H9 (cell line): ENCODE results near the gene RTF2. TPM values are rescaled to one million over a fixed set of nuclear protein-coding genes. Genes with fewer than 3 reads are reported as not detected.

Experiments
- DNase-seq: peaks from one replicate; pipeline ENCODE4 v3.0.0-alpha.2; 2017
- H2AFZ ChIP-seq: one replicate; pipeline ENCODE4 v1.6.1; 2013; ENCODE audit warnings: mild to moderate bottlenecking, low read length, control low read depth, moderate library complexity
- H2AK5ac ChIP-seq: 2 replicates; pipeline ENCODE4 v1.6.1; 2013; ENCODE audit warnings: low read length, control low read depth, mixed read lengths; ENCODE audit not compliant: insufficient read length
- H2BK120ac ChIP-seq: one replicate; pipeline ENCODE4 v1.6.1; 2013; ENCODE audit warnings: low read depth, mild to moderate bottlenecking, low read length, control low read depth, inconsistent platforms; ENCODE audit not compliant: poor library complexity, severe bottlenecking
- H2BK12ac ChIP-seq: 2 replicates; pipeline ENCODE4 v1.6.1; 2013; ENCODE audit warnings: low read length, control low read depth, mixed read lengths, low read depth; ENCODE audit not compliant: insufficient read length
- H2BK15ac ChIP-seq: 2 replicates; pipeline ENCODE4 v1.6.1; 2013; ENCODE audit warnings: low read depth, low read length, control low read depth
- H2BK20ac ChIP-seq: one replicate; pipeline ENCODE4 v1.6.1; 2013; ENCODE audit warnings: low read depth, mild to moderate bottlenecking, low read length, control low read depth, inconsistent platforms; ENCODE audit not compliant: poor library complexity, severe bottlenecking
- H2BK5ac ChIP-seq: 2 replicates; pipeline ENCODE4 v1.6.1; 2013; ENCODE audit warnings: low read length, control low read depth, mixed read lengths; ENCODE audit not compliant: insufficient read length
- H3K14ac ChIP-seq: 2 replicates; pipeline ENCODE4 v1.6.1; 2013; ENCODE audit warnings: low read length, control low read depth; ENCODE audit not compliant: insufficient read depth
- H3K18ac ChIP-seq: 2 replicates; pipeline ENCODE4 v1.6.1; 2013; ENCODE audit warnings: low read depth, mild to moderate bottlenecking, mixed read lengths, low read length, control low read depth; ENCODE audit not compliant: insufficient read length
- H3K23ac ChIP-seq: 2 replicates; pipeline ENCODE4 v1.6.1; 2013; ENCODE audit warnings: low read length, control low read depth, mixed read lengths, low read depth; ENCODE audit not compliant: insufficient read length
- H3K23me2 ChIP-seq: 2 replicates; pipeline ENCODE4 v1.6.1; 2013; ENCODE audit warnings: low read depth, mild to moderate bottlenecking, mixed read lengths, low read length, control low read depth; ENCODE audit not compliant: insufficient read length, poor library complexity, severe bottlenecking
- H3K27ac ChIP-seq: 2 replicates; pipeline ENCODE4 v1.5.1; 2013; ENCODE audit warnings: low read length, control low read depth, mixed read lengths, low read depth; ENCODE audit not compliant: insufficient read length
- H3K27me3 ChIP-seq: 2 replicates; pipeline ENCODE4 v1.6.1; 2013; ENCODE audit warnings: low read length, control low read depth, inconsistent platforms; ENCODE audit not compliant: insufficient read depth
- H3K4ac ChIP-seq: 2 replicates; pipeline ENCODE4 v1.6.1; 2013; ENCODE audit warnings: low read depth, mild to moderate bottlenecking, control low read depth, inconsistent platforms, low read length, moderate library complexity
- H3K4me1 ChIP-seq: 2 replicates; pipeline ENCODE4 v1.6.1; 2013; ENCODE audit warnings: low read length, control low read depth, inconsistent platforms; ENCODE audit not compliant: insufficient read depth
- H3K4me2 ChIP-seq: 2 replicates; pipeline ENCODE4 v1.6.1; 2013; ENCODE audit warnings: low read length, control low read depth, mixed read lengths; ENCODE audit not compliant: insufficient read length, insufficient read depth
- H3K56ac ChIP-seq: 2 replicates; pipeline ENCODE4 v1.6.1; 2013; ENCODE audit warnings: low read depth, mild to moderate bottlenecking, mixed read lengths, low read length, control low read depth; ENCODE audit not compliant: insufficient read length
- H3K79me1 ChIP-seq: 2 replicates; pipeline ENCODE4 v1.6.1; 2013; ENCODE audit warnings: low read depth, mild to moderate bottlenecking, moderate library complexity, low read length, control low read depth, inconsistent platforms; ENCODE audit not compliant: insufficient read depth, poor library complexity, severe bottlenecking
- H3K79me2 ChIP-seq: 2 replicates; pipeline ENCODE4 v1.6.1; 2013; ENCODE audit warnings: low read length, control low read depth, inconsistent platforms; ENCODE audit not compliant: insufficient read depth
- H3K9ac ChIP-seq: 2 replicates; pipeline ENCODE4 v1.6.1; 2013; ENCODE audit warnings: low read length, control low read depth, mixed read lengths; ENCODE audit not compliant: insufficient read length; ENCODE audit errors: extremely low read depth
- H3K9me3 ChIP-seq: one replicate; pipeline ENCODE4 v1.6.1; 2013; ENCODE audit warnings: low read depth, low read length, inconsistent platforms; ENCODE audit not compliant: control insufficient read depth
- H3T11ph ChIP-seq: one replicate; pipeline ENCODE4 v1.6.1; 2013; ENCODE audit warnings: mild to moderate bottlenecking, low read length, control low read depth, inconsistent platforms
- H4K20me1 ChIP-seq: one replicate; pipeline ENCODE4 v1.6.1; 2013; ENCODE audit not compliant: control insufficient read depth, insufficient read length, insufficient read depth
- H4K5ac ChIP-seq: 2 replicates; pipeline ENCODE4 v1.6.1; 2013; ENCODE audit warnings: low read depth, mild to moderate bottlenecking, mixed read lengths, low read length, control low read depth; ENCODE audit not compliant: insufficient read length
- H4K8ac ChIP-seq: replicated peaks from 2 replicates; pipeline ENCODE4 v1.6.1; 2013; ENCODE audit warnings: low read length, control low read depth, mixed read lengths, low read depth; ENCODE audit not compliant: insufficient read length
- H4K91ac ChIP-seq: 2 replicates; pipeline ENCODE4 v1.6.1; 2013; ENCODE audit warnings: low read depth, mild to moderate bottlenecking, moderate library complexity, mixed read lengths, low read length, control low read depth; ENCODE audit not compliant: insufficient read length
- H3K27ac Mint-ChIP-seq, 3 experiments: 2 replicates in 2 of 3; 3 replicates in 1 of 3; pipeline ENCODE4 v1.8.0; 2020 to 2021; ENCODE audit warnings: mixed read lengths in 3 of 3, mild to moderate bottlenecking in 1 of 3, moderate library complexity in 1 of 3
- H3K27me3 Mint-ChIP-seq: 2 replicates; pipeline ENCODE4 v1.8.0; 2021; ENCODE audit warnings: low read depth, mild to moderate bottlenecking, moderate library complexity, mixed read lengths
- H3K36me3 Mint-ChIP-seq, 3 experiments: 2 replicates in 2 of 3; 3 replicates in 1 of 3; pipeline ENCODE4 v1.8.0; 2020 to 2021; ENCODE audit warnings: low read depth in 3 of 3, mixed read lengths in 3 of 3; ENCODE audit not compliant: insufficient read depth in 1 of 3
- H3K4me1 Mint-ChIP-seq, 2 experiments: 2 replicates each; pipeline ENCODE4 v1.8.0; 2020; ENCODE audit warnings: mixed read lengths in 2 of 2
- H3K4me3 Mint-ChIP-seq, 2 experiments: 2 replicates in 1 of 2; 3 replicates in 1 of 2; pipeline ENCODE4 v1.8.0; 2020 to 2021; ENCODE audit warnings: mild to moderate bottlenecking in 2 of 2, mixed read lengths in 2 of 2, moderate library complexity in 1 of 2
- H3K9me3 Mint-ChIP-seq, 2 experiments: 2 replicates in 1 of 2; 3 replicates in 1 of 2; pipeline ENCODE4 v1.8.0; 2020; ENCODE audit warnings: mild to moderate bottlenecking in 2 of 2, mixed read lengths in 2 of 2, moderate library complexity in 1 of 2
- WGBS: extraction: QIAGEN DNeasy Blood & Tissue Kit; methylation state at CpG from one replicate; pipeline ENCODE4 v1.1.7; 2013; ENCODE audit warnings: missing lambda C conversion rate, low lambda C conversion rate, mixed read lengths; ENCODE audit not compliant: insufficient read length; ENCODE audit errors: extremely low coverage; 5-methylcytosine and 5-hydroxymethylcytosine counted together
- total RNA-seq: library from RNA; stranded (reverse); gene quantifications from 2 replicates; pipeline ENCODE4 v1.2.1, GENCODE V29; 2021
- TF ChIP-seq, protein P1 (sequence below): fragments of 200-600 bp; sonication (generic); conservative IDR thresholded peaks from 3 replicates; pipeline ENCODE4 v1.8.0; 2021; ENCODE audit warnings: antibody characterized with exemption, mild to moderate bottlenecking

RTF2 gene
- total RNA-seq, 1 experiment from 2014 or later = 62.6 TPM

DNA sequence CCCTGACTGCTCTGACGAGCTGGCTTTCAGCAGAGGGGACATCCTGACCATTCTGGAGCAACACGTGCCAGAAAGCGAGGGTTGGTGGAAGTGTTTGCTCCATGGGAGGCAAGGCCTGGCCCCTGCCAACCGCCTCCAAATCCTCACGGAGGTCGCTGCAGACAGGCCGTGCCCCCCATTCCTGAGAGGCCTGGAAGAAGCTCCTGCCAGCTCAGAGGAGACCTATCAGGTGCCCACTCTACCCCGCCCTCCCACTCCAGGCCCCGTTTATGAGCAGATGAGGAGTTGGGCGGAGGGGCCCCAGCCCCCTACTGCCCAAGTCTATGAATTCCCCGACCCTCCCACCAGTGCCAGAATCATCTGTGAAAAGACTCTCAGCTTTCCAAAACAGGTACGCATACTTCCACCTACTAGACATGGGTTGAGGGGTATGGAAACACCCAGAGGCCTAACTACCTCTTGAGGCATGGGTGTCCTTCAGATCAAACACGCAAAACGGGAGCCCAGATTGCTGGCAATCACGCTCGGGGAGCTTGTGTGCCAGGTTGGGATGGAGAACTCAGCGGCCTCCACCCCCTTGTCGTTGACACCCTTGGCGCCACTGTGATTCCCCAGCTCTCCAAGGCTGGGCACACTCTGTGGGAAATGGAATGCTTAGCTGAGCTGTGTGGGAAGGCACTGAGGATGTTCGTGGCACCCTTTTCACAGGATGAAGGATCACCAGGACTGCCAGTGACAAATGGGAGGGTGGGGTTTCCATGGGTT is 31.0 kb upstream of the RTF2 start:
- Histone ChIP-seq H2AFZ (no peak overlapping the region), H3K56ac (no peak overlapping the region), H2AK5ac (no peak overlapping the region), H3T11ph (no peak overlapping the region), H2BK20ac (no peak overlapping the region), H4K8ac (no peak overlapping the region), H3K9me3 (no peaks in the 10 kb centered on the region), H3K4me2 (no peak overlapping the region), H3K79me1 (no peaks in the 10 kb centered on the region), H3K79me2 (no peaks in the 10 kb centered on the region), H4K91ac (no peak overlapping the region), H3K23me2 (no peaks in the 10 kb centered on the region), H2BK5ac (no peak overlapping the region), H3K9ac (no peak overlapping the region), H2BK12ac (no peak overlapping the region), H3K4me1 (no peaks in the 10 kb centered on the region), H4K5ac (no peak overlapping the region), H3K4ac (no peak overlapping the region), H3K27ac (no peak overlapping the region), H3K18ac (no peak overlapping the region), H3K14ac (no peak overlapping the region; the same call in 1 of the 2 replicates), H3K27me3 (no peaks in the 10 kb centered on the region), H3K23ac (no peak overlapping the region), H2BK15ac (no peak overlapping the region), H4K20me1 (no peaks in the 10 kb centered on the region), H2BK120ac (no peak overlapping the region)
- Mint-ChIP-seq H3K9me3 (no peaks in the 10 kb centered on the region), H3K27me3 (peaks cover 12% of the 10 kb centered on the region), H3K4me3 (no peak overlapping the region), H3K27ac (no peak overlapping the region), H3K4me1 (no peaks in the 10 kb centered on the region), H3K36me3 (no peaks in the 10 kb centered on the region)
- TF ChIP-seq, protein P1, sequence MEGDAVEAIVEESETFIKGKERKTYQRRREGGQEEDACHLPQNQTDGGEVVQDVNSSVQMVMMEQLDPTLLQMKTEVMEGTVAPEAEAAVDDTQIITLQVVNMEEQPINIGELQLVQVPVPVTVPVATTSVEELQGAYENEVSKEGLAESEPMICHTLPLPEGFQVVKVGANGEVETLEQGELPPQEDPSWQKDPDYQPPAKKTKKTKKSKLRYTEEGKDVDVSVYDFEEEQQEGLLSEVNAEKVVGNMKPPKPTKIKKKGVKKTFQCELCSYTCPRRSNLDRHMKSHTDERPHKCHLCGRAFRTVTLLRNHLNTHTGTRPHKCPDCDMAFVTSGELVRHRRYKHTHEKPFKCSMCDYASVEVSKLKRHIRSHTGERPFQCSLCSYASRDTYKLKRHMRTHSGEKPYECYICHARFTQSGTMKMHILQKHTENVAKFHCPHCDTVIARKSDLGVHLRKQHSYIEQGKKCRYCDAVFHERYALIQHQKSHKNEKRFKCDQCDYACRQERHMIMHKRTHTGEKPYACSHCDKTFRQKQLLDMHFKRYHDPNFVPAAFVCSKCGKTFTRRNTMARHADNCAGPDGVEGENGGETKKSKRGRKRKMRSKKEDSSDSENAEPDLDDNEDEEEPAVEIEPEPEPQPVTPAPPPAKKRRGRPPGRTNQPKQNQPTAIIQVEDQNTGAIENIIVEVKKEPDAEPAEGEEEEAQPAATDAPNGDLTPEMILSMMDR = no peak
- no CpG with 5 or more reads among the region's 20 CpGs for WGBS
- DNase-seq = no peak
